Neural progenitor cell (in vitro differentiated cells): ENCODE measurements around the gene ASTN2.

ENCODE experiments used
- CTCF ChIP-seq: fragments of 200-600 bp; sonication (generic); IDR thresholded peaks from 2 replicates; pipeline ENCODE4 v1.5.1; 2017; ENCODE audit warnings: antibody characterized with exemption, mild to moderate bottlenecking
- EZH2 ChIP-seq: fragments of 200-600 bp; sonication (generic); IDR thresholded peaks from 2 replicates; pipeline ENCODE4 v1.6.1; 2017; ENCODE audit warnings: antibody characterized with exemption, mild to moderate bottlenecking, moderate library complexity
- EZH2phosphoT487 ChIP-seq: fragments of 200-600 bp; sonication (generic); IDR thresholded peaks from 2 replicates; pipeline ENCODE4 v1.6.1; 2017; ENCODE audit warnings: antibody characterized with exemption

- TF ChIP-seq CTCF: no peak
- no peak for TF ChIP-seq EZH2
- TF ChIP-seq EZH2phosphoT487: no peak
Measured at GRCh38 chr9:116587919-116588318, 826.9 kb downstream of the ASTN2 start.
